ENCODE measurements around the gene ASCC3.
"Not testable (repeated sequence)": the region's sequence is repeated elsewhere in the genome, so short reads cannot be mapped to it uniquely, and the experiment has no call there.

Gene ASCC3

GRCh38 chr6:100886076-100886475 is 4.9 kb upstream of the ASCC3 start:
- no peak for DNase-seq

GRCh38 chr6:100883347-100883746 is 2.2 kb upstream of the ASCC3 start:
- DNase-seq: no peak

GRCh38 chr6:100881707-100882040 is 545 bp upstream of the ASCC3 start:
- DNase-seq: no peak

DNA sequence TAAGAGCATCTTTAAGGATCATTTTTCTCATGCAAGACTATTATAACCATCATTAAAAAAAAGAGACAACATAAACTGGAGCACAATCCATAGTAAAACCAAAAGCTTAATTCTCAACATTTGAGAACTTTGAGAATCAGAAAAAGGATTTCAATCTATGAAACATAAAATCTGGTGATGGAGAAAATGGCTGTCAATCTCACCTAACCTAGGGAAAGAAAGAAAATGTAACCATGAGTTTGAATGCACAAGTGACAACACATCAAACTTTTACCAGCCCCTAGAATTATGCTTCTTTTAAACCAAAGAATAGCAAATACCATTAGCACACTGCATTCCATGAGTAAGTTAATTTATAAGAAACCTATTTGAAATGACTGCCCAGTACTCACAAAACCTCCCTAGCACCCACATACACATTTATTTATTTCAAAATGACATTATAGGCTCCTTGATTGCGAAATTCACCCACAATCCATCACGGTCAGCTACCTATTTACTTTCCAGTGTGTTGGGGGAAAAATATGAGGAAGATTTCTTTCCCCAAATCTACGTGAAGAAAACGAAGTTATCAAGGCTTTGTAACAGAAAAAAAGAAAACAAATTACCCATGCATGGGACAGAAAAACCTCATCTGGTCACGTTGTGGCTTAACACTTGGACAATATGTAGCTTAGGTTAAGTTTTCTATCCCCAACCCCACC is 828 bp downstream of the ASCC3 start:
- DNase-seq: no peak

- DNase-seq: no peak
These were observed 1.8 kb downstream of the ASCC3 start for GRCh38 chr6:100879317-100879716.

DNA sequence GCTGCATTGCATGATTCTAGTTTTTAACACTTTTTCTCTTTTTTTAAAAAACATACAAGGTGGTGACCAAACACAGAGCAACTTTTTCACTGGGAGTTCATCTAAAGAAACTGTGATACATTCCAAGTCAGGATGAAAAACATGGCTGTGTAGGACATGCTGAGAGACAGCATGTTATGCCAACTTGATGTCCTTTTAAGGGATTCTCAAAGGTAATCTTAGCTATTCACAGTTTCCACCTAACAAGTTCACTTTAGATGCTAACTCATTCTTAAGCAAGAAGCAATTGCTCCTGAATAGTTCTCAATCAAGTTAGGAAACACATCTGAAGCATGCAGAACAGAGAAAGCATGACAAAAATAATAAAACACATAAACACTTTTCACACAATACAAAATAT is 3.3 kb downstream of the ASCC3 start:
- no peak for DNase-seq

- DNase-seq: no peak
These were observed 4.9 kb downstream of the ASCC3 start for GRCh38 chr6:100876251-100876650.

DNA sequence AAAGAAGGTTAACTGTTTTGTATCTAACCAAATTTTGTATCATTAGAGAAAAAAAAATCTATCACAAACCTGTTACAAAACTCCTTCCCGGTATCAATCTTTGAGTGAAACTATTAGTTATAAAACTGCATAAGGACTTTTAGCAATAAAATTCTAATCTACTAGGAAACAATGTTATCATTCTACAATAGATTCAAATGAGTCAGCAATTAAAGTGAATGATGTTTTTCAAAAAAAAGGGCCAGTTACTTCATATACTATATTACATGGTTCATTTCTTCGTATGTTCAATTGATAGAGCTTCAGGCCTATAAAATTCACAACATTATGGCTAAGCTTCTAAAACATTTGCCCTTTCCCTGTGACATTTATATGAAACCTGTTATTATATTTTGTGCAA is 15.6 kb downstream of the ASCC3 start:
- DNase-seq: no peak

- DNase-seq: no peak
These were observed 19.1 kb downstream of the ASCC3 start for GRCh38 chr6:100862063-100862462.

DNA sequence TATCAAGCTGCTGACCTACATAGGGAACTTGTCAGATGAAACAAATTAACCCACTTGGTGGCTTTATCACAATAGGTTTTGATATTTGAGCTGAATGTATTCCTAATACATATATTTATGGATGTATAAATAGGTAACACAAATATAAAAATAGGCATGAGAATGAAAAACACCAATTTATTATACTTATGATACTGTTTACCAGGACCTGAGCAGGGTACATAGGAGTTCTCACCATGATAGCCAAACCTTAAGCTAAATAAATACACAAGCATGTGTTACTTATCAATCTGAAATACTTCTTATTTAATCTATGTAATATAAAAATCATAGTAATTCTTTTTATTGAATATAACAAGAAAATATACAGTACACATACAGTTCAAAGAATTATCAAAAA is 25.0 kb downstream of the ASCC3 start:
- no peak for DNase-seq

DNA sequence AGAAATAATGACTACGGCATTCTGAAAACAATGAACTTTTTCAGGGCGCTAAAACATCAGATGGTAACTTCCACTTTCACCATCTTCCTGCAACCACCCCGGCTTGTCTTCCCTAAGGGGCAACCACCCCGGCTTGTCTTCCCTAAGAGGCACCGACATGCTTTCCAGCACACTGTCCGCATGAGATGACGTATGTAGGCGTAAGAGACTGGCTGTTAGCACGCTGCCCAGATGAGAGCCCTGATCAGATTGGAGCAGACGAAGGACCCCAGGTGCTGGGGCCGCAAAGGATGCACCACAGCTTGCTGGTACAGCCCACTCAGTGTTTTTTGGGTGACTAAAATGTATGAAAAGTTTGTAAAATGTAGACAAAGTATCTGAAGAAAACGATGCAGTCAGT is 29.3 kb downstream of the ASCC3 start:
- DNase-seq: no peak

DNA sequence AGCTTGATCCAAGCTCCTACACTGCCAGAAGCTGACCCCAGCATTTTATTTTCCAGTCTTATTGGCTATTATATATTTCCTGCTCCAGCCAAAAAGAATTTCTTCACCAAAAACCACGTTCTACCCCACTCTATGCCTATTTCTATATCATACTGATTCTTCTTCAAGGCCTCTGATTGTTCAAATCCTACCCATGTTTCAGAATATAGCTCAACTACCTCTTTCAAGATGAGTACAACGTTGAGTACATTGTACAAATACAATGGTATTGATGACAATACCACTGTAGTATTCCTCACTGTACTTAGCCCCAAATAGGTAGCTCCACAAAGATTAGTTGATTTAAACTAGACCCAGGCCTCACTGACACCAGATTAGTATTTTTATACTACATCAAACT is 31.0 kb downstream of the ASCC3 start:
- no peak for DNase-seq

GRCh38 chr6:100846276-100846675 is 34.9 kb downstream of the ASCC3 start:
- DNase-seq: no peak

GRCh38 chr6:100845676-100846075 is 35.5 kb downstream of the ASCC3 start:
- DNase-seq: no peak

- no peak for DNase-seq
These were observed 41.7 kb downstream of the ASCC3 start for GRCh38 chr6:100839419-100839818.

- no peak for DNase-seq
These were observed 43.1 kb downstream of the ASCC3 start for GRCh38 chr6:100838011-100838410.

GRCh38 chr6:100833972-100834574 is 47.1 kb downstream of the ASCC3 start:
- no peak for DNase-seq

DNA sequence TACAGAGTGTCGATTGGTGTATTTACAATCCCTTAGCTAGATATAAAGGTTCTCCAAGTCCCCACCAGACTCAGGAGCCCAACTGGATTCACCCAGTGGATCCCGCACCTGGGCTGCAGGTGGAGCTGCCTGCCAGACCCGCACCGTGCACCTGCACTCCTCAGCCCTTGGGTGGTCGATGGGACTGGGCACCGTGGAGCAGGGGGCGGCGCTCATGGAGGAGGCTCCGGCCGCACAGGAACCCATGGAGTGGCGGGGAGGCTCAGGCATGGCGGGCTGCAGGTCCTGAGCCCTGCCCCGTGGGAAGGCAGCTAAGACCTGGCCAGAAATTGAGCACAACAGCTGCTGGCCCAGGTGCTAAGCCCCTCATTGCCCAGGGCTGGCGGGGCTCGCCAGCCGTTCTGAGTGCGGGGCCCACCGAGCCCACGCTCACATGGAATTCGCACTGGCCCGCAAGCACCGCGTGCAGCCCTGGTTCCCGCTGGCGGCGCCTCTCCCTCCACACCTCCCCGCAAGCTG is 52.0 kb downstream of the ASCC3 start:
- not testable (repeated sequence) for DNase-seq

DNA sequence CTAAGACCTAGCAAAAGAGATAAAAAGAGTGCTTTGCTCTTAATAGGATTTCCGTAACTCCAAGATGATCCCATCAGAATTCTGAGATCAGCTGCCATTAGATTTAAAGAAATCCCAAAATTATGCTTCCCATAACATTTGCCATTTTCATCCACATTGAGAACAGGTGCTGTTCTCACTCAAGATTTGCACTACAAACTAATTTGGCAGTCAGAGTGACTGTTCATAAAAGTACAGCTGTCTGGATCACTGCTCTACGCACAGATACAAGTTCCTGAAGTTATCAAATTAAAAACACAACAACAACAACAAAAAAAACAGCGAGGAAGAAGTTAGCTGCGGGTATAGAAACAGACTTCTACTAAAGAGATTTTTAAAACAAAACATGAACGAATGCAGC is 58.1 kb downstream of the ASCC3 start:
- no peak for DNase-seq

GRCh38 chr6:100818066-100818465 is 63.1 kb downstream of the ASCC3 start:
- no peak for DNase-seq

DNA sequence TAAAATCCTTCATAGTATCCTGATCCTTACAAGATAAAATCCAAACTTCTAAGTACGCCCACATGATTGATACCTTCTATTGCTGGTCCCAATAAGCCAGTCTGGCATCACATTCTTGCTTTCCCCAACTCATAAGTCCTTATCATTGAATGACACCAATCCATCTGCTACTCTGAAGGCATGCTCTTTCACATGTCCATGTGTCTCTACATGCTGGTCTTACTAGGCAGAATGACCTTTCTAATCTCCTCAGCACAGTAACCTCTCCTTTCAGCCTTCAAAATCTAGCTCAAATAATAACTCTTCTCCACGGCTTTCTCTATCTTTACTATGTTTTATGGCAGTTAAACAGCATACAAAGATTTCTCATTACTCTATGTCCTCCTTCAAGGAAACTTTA is 71.1 kb downstream of the ASCC3 start:
- DNase-seq: no peak

DNA sequence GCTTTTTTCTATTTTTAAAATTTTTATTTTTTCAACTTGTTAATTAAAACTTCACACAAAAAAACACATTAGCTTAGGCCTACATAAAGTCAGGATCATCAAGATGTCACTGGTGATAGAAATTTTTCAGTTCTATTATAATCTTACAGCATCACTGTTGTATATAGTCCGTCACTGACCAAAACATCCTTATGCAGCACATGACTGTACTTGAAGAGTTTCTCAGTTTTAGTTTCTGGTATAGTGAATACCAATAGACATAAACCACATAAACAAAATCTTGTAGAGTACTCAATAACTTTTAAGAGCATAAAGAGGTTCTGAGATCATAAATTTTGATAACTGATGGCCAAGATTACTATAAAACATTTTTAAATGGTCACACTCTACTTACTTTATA is 71.8 kb downstream of the ASCC3 start:
- DNase-seq: no peak

GRCh38 chr6:100808638-100809275 is 72.4 kb downstream of the ASCC3 start:
- DNase-seq: no peak

GRCh38 chr6:100806296-100806695 is 74.8 kb downstream of the ASCC3 start:
- DNase-seq: no peak

Measured in activated effector memory CD4-positive, alpha-beta T cell treated with anti-CD3 and anti-CD28 coated beads, Interleukin-2, amount 50 U/mL, for 16 hours (primary cell).